Mesendoderm (in vitro differentiated cells): Measurements from ENCODE around the gene WDR13.

ENCODE experiments used
- DNase-seq: peaks from one replicate; pipeline ENCODE4 v3.0.0; 2013
- H2AK5ac ChIP-seq: 2 replicates; pipeline ENCODE4 v1.6.1; 2013; ENCODE audit warnings: low read length, inconsistent platforms
- H2BK120ac ChIP-seq: 2 replicates; pipeline ENCODE4 v1.6.1; 2013; ENCODE audit warnings: low read depth, mild to moderate bottlenecking, low read length, moderate library complexity, mixed read lengths
- H2BK15ac ChIP-seq: replicated peaks from 2 replicates; pipeline ENCODE4 v1.6.1; 2013; ENCODE audit warnings: low read depth, mild to moderate bottlenecking, moderate library complexity
- H2BK5ac ChIP-seq: 2 replicates; pipeline ENCODE4 v1.6.1; 2013; ENCODE audit warnings: low read length, inconsistent platforms
- H3K18ac ChIP-seq: 2 replicates; pipeline ENCODE4 v1.6.1; 2013; ENCODE audit warnings: mild to moderate bottlenecking, low read length, mixed read lengths
- H3K23ac ChIP-seq: one replicate; pipeline ENCODE4 v1.6.1; 2013; ENCODE audit warnings: low read length
- H3K27ac ChIP-seq: 2 replicates; pipeline ENCODE4 v1.5.1; 2013; ENCODE audit warnings: low read depth, mild to moderate bottlenecking, inconsistent platforms, low read length, moderate library complexity
- H3K27me3 ChIP-seq: 2 replicates; pipeline ENCODE4 v1.6.1; 2013; ENCODE audit warnings: low read length, control low read depth, mild to moderate bottlenecking, inconsistent platforms; ENCODE audit not compliant: insufficient read depth, poor library complexity
- H3K36me3 ChIP-seq: 2 replicates; pipeline ENCODE4 v1.6.1; 2013; ENCODE audit warnings: low read length, inconsistent platforms; ENCODE audit not compliant: control insufficient read depth, insufficient read depth
- H3K4ac ChIP-seq: one replicate; pipeline ENCODE4 v1.6.1; 2013; ENCODE audit warnings: low read depth, mild to moderate bottlenecking, low read length, moderate library complexity
- H3K4me1 ChIP-seq: 2 replicates; pipeline ENCODE4 v1.6.1; 2013; ENCODE audit warnings: low read depth, low read length, inconsistent platforms; ENCODE audit not compliant: control insufficient read depth
- H3K4me2 ChIP-seq: 2 replicates; pipeline ENCODE4 v1.6.1; 2013; ENCODE audit warnings: low read length
- H3K4me3 ChIP-seq: 2 replicates; pipeline ENCODE4 v1.5.1; 2013; ENCODE audit warnings: mild to moderate bottlenecking, low read length
- H3K56ac ChIP-seq: one replicate; pipeline ENCODE4 v1.6.1; 2013; ENCODE audit warnings: low read length
- H3K79me1 ChIP-seq: 2 replicates; pipeline ENCODE4 v1.6.1; 2013; ENCODE audit warnings: low read length, inconsistent platforms
- H3K79me2 ChIP-seq: 2 replicates; pipeline ENCODE4 v1.6.1; 2013; ENCODE audit warnings: mild to moderate bottlenecking, low read length; ENCODE audit not compliant: control insufficient read depth, insufficient read depth
- H3K9ac ChIP-seq: 2 replicates; pipeline ENCODE4 v1.6.1; 2013; ENCODE audit warnings: low read length, inconsistent platforms
- H4K5ac ChIP-seq: one replicate; pipeline ENCODE4 v1.6.1; 2013; ENCODE audit warnings: low read length
- H4K8ac ChIP-seq: one replicate; pipeline ENCODE4 v1.6.1; 2013; ENCODE audit warnings: low read depth, mild to moderate bottlenecking, control low read depth, low read length, moderate library complexity
- WGBS: extraction: QIAGEN DNeasy Blood & Tissue Kit; methylation state at CpG from one replicate; pipeline ENCODE4 v1.1.7; 2013; ENCODE audit warnings: low lambda C conversion rate, missing lambda C conversion rate; ENCODE audit not compliant: insufficient coverage; ENCODE audit errors: extremely low coverage; 5-methylcytosine and 5-hydroxymethylcytosine counted together

The WDR13 gene

GRCh38 chrX:48631376-48632090, 34.2 kb downstream of the WDR13 start:
- Histone ChIP-seq H3K4me3 (no peak overlapping the region), H3K56ac (no peak overlapping the region), H3K79me1 (no peaks in the 10 kb centered on the region), H3K27ac (no peak overlapping the region), H3K18ac (no peak overlapping the region), H2BK120ac (no peak overlapping the region), H3K4me1 (no peaks in the 10 kb centered on the region), H3K4ac (no peak overlapping the region), H3K79me2 (no peaks in the 10 kb centered on the region), H3K27me3 (no peaks in the 10 kb centered on the region), H2BK5ac (no peak overlapping the region), H3K4me2 (no peak overlapping the region), H3K9ac (no peak overlapping the region), H4K5ac (no peak overlapping the region), H4K8ac (no peak overlapping the region), H3K23ac (no peak overlapping the region), H2AK5ac (no peak overlapping the region), H2BK15ac (no peak overlapping the region), H3K36me3 (no peaks in the 10 kb centered on the region)
- no CpG with 5 or more reads among the region's 18 CpGs for WGBS
- peak; percentile 96 for DNase-seq

- Histone ChIP-seq H4K8ac (no peak overlapping the region), H3K27me3 (no peaks in the 10 kb centered on the region), H2BK120ac (no peak overlapping the region), H3K9ac (no peak overlapping the region), H2AK5ac (no peak overlapping the region), H4K5ac (no peak overlapping the region), H2BK15ac (no peak overlapping the region), H3K27ac (no peak overlapping the region), H3K23ac (no peak overlapping the region), H3K79me1 (no peaks in the 10 kb centered on the region), H3K4me3 (no peak overlapping the region), H3K79me2 (no peaks in the 10 kb centered on the region), H3K56ac (no peak overlapping the region), H3K36me3 (no peaks in the 10 kb centered on the region), H3K4me1 (no peaks in the 10 kb centered on the region), H3K4me2 (no peak overlapping the region), H3K4ac (no peak overlapping the region), H2BK5ac (no peak overlapping the region), H3K18ac (no peak overlapping the region)
- no peak for DNase-seq
- WGBS: no CpG with 5 or more reads among the region's 10 CpGs
Measured at GRCh38 chrX:48632207-48632606, 34.9 kb downstream of the WDR13 start.

- WGBS: no CpG with 5 or more reads among the region's 1 CpG
- H4K8ac ChIP-seq: no peak overlapping the region
- H3K79me1 ChIP-seq: no peaks in the 10 kb centered on the region
- no peak overlapping the region for H3K4me2 ChIP-seq
- H2BK5ac ChIP-seq: no peak overlapping the region
- no peak overlapping the region for H2BK120ac ChIP-seq
- H3K4ac ChIP-seq: no peak overlapping the region
- no peaks in the 10 kb centered on the region for H3K36me3 ChIP-seq
- no peak overlapping the region for H3K27ac ChIP-seq
- H3K79me2 ChIP-seq: no peaks in the 10 kb centered on the region
- DNase-seq: no peak
- no peak overlapping the region for H3K9ac ChIP-seq
- no peak overlapping the region for H4K5ac ChIP-seq
- no peaks in the 10 kb centered on the region for H3K4me1 ChIP-seq
- no peaks in the 10 kb centered on the region for H3K27me3 ChIP-seq
- H3K18ac ChIP-seq: no peak overlapping the region
- no peak overlapping the region for H3K4me3 ChIP-seq
- no peak overlapping the region for H2BK15ac ChIP-seq
- H3K56ac ChIP-seq: no peak overlapping the region
- H2AK5ac ChIP-seq: no peak overlapping the region
- no peak overlapping the region for H3K23ac ChIP-seq
Measured at GRCh38 chrX:48636301-48636700, 39.0 kb downstream of the WDR13 start.

GRCh38 chrX:48636776-48637175, 39.5 kb downstream of the WDR13 start:
- WGBS: no CpG with 5 or more reads among the region's 2 CpGs
- no peak overlapping the region for H2BK120ac ChIP-seq
- H3K27ac ChIP-seq: no peak overlapping the region
- H2AK5ac ChIP-seq: no peak overlapping the region
- no peak overlapping the region for H2BK5ac ChIP-seq
- no peak overlapping the region for H4K8ac ChIP-seq
- H3K4me2 ChIP-seq: no peak overlapping the region
- H3K9ac ChIP-seq: no peak overlapping the region
- no peaks in the 10 kb centered on the region for H3K4me1 ChIP-seq
- H3K79me1 ChIP-seq: no peaks in the 10 kb centered on the region
- DNase-seq: no peak
- no peaks in the 10 kb centered on the region for H3K27me3 ChIP-seq
- no peak overlapping the region for H3K56ac ChIP-seq
- H3K36me3 ChIP-seq: no peaks in the 10 kb centered on the region
- no peak overlapping the region for H3K23ac ChIP-seq
- H4K5ac ChIP-seq: no peak overlapping the region
- no peak overlapping the region for H3K4me3 ChIP-seq
- no peaks in the 10 kb centered on the region for H3K79me2 ChIP-seq
- no peak overlapping the region for H2BK15ac ChIP-seq
- H3K18ac ChIP-seq: no peak overlapping the region
- H3K4ac ChIP-seq: no peak overlapping the region

- Histone ChIP-seq H4K5ac (no peak overlapping the region), H3K36me3 (no peaks in the 10 kb centered on the region), H2AK5ac (no peak overlapping the region), H3K56ac (no peak overlapping the region), H2BK5ac (no peak overlapping the region), H3K27ac (no peak overlapping the region), H3K23ac (no peak overlapping the region), H3K4me1 (no peaks in the 10 kb centered on the region), H3K4ac (no peak overlapping the region), H2BK15ac (no peak overlapping the region), H3K79me1 (no peaks in the 10 kb centered on the region), H3K79me2 (no peaks in the 10 kb centered on the region), H2BK120ac (no peak overlapping the region), H4K8ac (no peak overlapping the region), H3K18ac (no peak overlapping the region), H3K9ac (no peak overlapping the region), H3K4me2 (no peak overlapping the region), H3K4me3 (no peak overlapping the region), H3K27me3 (no peaks in the 10 kb centered on the region)
- WGBS: 100% methylated on average over 1 of the region's 7 CpGs
- DNase-seq: no peak
Measured at GRCh38 chrX:48645669-48646068, 48.4 kb downstream of the WDR13 start.

- H3K23ac ChIP-seq: no peak overlapping the region
- no peak overlapping the region for H3K4me3 ChIP-seq
- no peak overlapping the region for H2AK5ac ChIP-seq
- H4K5ac ChIP-seq: no peak overlapping the region
- H3K4me2 ChIP-seq: no peak overlapping the region
- H3K4ac ChIP-seq: no peak overlapping the region
- no peak overlapping the region for H2BK5ac ChIP-seq
- no peaks in the 10 kb centered on the region for H3K27me3 ChIP-seq
- no peak overlapping the region for H3K9ac ChIP-seq
- no peak overlapping the region for H3K27ac ChIP-seq
- H3K56ac ChIP-seq: peak overlapping the region; percentile 25
- no peaks in the 10 kb centered on the region for H3K79me1 ChIP-seq
- no CpG with 5 or more reads among the region's 6 CpGs for WGBS
- H3K18ac ChIP-seq: no peak overlapping the region
- H3K79me2 ChIP-seq: no peaks in the 10 kb centered on the region
- H4K8ac ChIP-seq: no peak overlapping the region
- DNase-seq: peak; percentile 37
- no peak overlapping the region for H2BK120ac ChIP-seq
- H2BK15ac ChIP-seq: no peak overlapping the region
- no peaks in the 10 kb centered on the region for H3K36me3 ChIP-seq
- H3K4me1 ChIP-seq: no peaks in the 10 kb centered on the region
Measured at GRCh38 chrX:48648336-48648751, 51.1 kb downstream of the WDR13 start.
